Upper lobe of right lung (tissue), 1 donor: ENCODE measurements around the gene MED7. TPM values are rescaled to one million over a fixed set of nuclear protein-coding genes. Genes with fewer than 3 reads are reported as not detected.

Source experiments
- ATAC-seq: fragments of 200-7000 bp; cut with Tn5 transposase; one replicate; pipeline ENCODE4 v1.9.1; 2020; ENCODE audit warnings: mild to moderate bottlenecking, moderate library complexity
- DNase-seq: peaks from one replicate; pipeline ENCODE4 v3.0.0-alpha.2; 2020
- H3K27ac ChIP-seq: fragments of 200-600 bp; one replicate; pipeline ENCODE4 v1.8.0; 2022
- H3K27me3 ChIP-seq: fragments of 200-600 bp; one replicate; pipeline ENCODE4 v1.8.0; 2022; ENCODE audit warnings: mild to moderate bottlenecking
- H3K36me3 ChIP-seq: fragments of 200-600 bp; one replicate; pipeline ENCODE4 v1.8.0; 2022
- H3K4me1 ChIP-seq: fragments of 200-600 bp; one replicate; pipeline ENCODE4 v1.8.0; 2022
- H3K4me3 ChIP-seq: fragments of 200-600 bp; one replicate; pipeline ENCODE4 v1.8.0; 2022; ENCODE audit warnings: mild to moderate bottlenecking
- H3K9me3 ChIP-seq: fragments of 200-600 bp; one replicate; pipeline ENCODE4 v1.8.0; 2022
- intact Hi-C: fragments of 100-400 bp; cut with DNase I; formaldehyde crosslinking; loops from one replicate; pipeline ENCODE4 v1.11.0; 2022
- total RNA-seq: library from RNA; stranded (reverse); fragmentation: NEBNext Ultra II Directional; extraction: Animal tissue kit (Norgen Biotek cat#: 25700); gene quantifications from one replicate; pipeline ENCODE4 v1.2.1, GENCODE V29; 2021
- TF ChIP-seq, protein P1 (sequence below): fragments of 200-600 bp; IDR thresholded peaks from one replicate; pipeline ENCODE4 v1.8.0; 2022; ENCODE audit warnings: antibody characterized with exemption
- donor health status: DM: no; HTN: yes; CAD: no; lungs with severe emphysema.

MED7 gene
- total RNA-seq, 1 donor from 2014 or later: 10.4 TPM

DNA sequence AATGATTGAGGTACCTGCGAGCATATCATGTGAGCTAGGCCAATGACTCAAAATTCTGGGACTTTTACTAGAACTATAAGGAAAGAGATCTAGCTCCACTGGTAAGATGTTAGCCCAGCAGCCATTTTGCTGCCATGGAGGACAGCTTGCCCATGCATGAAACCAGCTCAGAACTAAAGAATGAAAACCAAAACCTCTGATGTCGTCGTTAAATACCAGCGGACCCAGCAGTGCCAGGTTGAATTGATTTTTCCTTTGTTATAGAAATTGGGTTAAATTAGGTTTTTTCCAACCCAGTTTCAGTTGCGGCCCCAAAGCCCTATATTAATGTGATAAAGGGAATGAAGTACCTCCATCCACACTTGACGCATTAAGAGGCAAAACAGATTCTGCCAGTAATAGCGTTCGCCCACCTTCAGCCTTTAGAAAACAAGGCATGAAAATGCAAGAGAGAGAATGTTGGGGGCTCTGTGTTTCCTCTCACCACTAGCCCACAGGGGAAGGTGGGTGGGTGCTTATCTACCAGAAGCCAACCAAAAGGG lies 32.5 kb upstream of the MED7 start:
- Histone ChIP-seq H3K4me1 (no peaks in the 10 kb centered on the region), H3K36me3 (no peaks in the 10 kb centered on the region), H3K9me3 (no peaks in the 10 kb centered on the region), H3K27me3 (no peaks in the 10 kb centered on the region), H3K4me3 (no peak overlapping the region), H3K27ac (no peak overlapping the region)
- ATAC-seq: no peak
- TF ChIP-seq, protein P1, sequence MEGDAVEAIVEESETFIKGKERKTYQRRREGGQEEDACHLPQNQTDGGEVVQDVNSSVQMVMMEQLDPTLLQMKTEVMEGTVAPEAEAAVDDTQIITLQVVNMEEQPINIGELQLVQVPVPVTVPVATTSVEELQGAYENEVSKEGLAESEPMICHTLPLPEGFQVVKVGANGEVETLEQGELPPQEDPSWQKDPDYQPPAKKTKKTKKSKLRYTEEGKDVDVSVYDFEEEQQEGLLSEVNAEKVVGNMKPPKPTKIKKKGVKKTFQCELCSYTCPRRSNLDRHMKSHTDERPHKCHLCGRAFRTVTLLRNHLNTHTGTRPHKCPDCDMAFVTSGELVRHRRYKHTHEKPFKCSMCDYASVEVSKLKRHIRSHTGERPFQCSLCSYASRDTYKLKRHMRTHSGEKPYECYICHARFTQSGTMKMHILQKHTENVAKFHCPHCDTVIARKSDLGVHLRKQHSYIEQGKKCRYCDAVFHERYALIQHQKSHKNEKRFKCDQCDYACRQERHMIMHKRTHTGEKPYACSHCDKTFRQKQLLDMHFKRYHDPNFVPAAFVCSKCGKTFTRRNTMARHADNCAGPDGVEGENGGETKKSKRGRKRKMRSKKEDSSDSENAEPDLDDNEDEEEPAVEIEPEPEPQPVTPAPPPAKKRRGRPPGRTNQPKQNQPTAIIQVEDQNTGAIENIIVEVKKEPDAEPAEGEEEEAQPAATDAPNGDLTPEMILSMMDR: no peak
- intact Hi-C loops: no loop called here
- DNase-seq: no peak

DNA sequence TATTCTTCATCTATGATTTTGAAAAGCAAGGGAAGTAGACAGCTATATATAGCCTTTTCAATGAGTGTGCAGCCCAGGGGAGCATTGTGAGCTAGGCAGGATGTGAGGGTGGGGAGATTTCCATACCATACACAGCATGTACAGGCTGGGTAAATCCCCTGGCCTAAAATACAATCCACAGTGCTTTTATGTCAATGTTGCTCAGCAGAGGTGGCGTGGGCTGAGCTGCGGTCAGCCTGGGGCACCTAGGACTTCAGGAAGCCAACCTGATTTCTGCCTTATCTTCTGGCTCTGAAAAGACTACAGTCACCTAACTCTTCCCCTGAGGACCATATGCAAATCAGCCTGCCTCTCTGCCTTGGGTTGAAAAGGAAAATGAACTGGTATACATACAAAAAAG lies 29.7 kb upstream of the MED7 start:
- intact Hi-C loops: no loop called here
- H3K27me3 ChIP-seq: no peaks in the 10 kb centered on the region
- TF ChIP-seq, protein P1: no peak
- no peak overlapping the region for H3K4me3 ChIP-seq
- H3K36me3 ChIP-seq: no peaks in the 10 kb centered on the region
- ATAC-seq (no peak), DNase-seq (no peak)
- no peaks in the 10 kb centered on the region for H3K4me1 ChIP-seq
- no peaks in the 10 kb centered on the region for H3K9me3 ChIP-seq
- no peak overlapping the region for H3K27ac ChIP-seq

DNA sequence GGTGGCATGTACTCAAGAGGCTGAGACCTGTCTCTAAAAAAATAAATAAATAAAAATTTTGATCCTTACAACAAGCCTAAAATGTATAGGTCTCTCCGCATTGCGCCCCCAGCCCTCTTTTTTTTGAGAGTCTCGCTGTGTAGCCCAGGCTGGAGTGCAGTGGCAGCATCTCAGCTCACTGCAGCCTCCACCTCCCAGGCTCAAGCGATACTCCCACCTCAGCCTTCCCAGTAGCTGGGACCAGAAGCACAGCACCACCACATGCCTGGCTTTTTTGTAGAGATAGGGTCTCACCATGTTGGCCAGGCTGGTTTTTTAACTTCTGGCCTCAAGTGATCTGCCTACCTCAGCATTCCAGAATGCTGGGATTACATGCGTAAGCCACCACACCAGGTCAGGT lies 25.6 kb upstream of the MED7 start:
- H3K27ac ChIP-seq: no peak overlapping the region
- intact Hi-C loops: no loop called here
- H3K36me3 ChIP-seq: no peaks in the 10 kb centered on the region
- no peak for ATAC-seq
- no peaks in the 10 kb centered on the region for H3K9me3 ChIP-seq
- TF ChIP-seq, protein P1: no peak
- no peak for DNase-seq
- H3K27me3 ChIP-seq: no peaks in the 10 kb centered on the region
- no peak overlapping the region for H3K4me3 ChIP-seq
- H3K4me1 ChIP-seq: no peaks in the 10 kb centered on the region

DNA sequence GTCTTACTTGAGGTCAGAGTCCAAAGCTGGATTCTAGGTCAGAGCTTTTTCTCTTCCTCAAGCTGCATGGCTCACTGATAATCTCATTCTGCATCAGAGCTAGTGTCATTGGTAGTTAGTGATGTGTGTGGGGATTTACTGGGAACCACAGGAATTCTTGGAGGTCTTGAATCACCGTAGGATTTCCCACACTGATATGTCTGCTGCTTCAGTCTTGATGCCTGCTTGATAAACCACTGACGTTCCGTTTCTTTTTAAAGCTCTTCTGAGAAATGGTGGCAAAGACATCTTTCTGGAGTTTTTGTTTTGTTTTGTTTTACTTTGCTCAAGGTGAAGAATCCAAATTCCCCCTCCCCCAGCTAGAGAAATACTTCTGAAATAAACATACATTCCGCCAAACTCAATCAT lies 24.6 kb upstream of the MED7 start:
- no peaks in the 10 kb centered on the region for H3K9me3 ChIP-seq
- H3K27ac ChIP-seq: no peak overlapping the region
- no peak for ATAC-seq
- H3K4me3 ChIP-seq: no peak overlapping the region
- intact Hi-C loops: no loop called here
- TF ChIP-seq, protein P1: no peak
- no peak for DNase-seq
- H3K36me3 ChIP-seq: no peaks in the 10 kb centered on the region
- H3K27me3 ChIP-seq: no peaks in the 10 kb centered on the region
- H3K4me1 ChIP-seq: no peaks in the 10 kb centered on the region

DNA sequence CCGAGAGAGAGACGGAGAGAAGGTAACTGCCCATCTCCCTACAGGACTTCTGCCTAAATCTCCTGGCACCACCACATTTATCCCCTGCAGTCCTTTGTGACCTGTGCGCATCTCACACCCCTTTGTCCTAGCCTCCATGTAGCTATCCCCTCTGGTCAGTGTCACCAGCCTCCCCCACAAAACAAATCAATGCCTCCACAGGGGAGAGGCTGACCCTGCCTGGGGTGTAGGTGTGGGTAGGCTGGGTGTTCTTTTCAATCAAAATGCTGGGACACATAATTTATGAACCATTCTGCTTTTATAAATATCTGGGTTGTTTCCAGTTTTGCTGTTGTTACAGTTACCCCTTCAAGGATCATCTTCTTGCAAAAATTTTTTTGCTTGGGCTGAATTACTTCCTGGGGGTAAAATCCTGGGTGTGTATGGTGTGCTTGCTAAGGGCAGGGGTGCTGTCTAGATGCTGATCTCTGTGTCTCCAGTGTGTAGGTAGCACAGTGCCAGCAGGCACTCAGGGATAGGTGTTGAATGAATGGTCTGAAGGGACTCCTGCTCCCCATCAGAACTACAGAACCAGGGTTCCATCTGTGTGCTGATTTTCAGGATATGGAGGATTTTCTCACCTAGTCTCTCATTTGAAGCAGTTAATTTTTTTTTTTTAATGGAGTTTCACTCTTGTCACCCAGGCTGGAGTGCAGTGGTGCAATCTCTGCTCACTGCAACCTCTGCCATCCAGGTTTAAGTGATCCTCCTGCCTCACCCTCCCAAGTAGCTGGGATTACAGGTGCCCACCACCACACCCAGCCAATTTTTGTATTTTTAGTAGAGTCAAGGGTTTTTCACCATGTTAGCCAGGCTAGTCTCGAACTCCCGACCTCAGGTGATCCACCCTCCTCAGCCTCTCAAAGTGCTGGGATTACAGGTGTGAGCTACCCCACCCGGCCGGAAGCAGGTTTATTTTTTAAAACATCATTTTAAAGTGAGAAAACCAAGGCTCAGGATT lies 23.8 kb upstream of the MED7 start, which contains the start of gene GARIN3:
Gene GARIN3 (minus strand): TSS at position 51 of the 1,000 bp plus-strand sequence. CDS start 96 bp downstream, outside the sequence.
- Histone ChIP-seq H3K36me3 (no peaks in the 10 kb centered on the region), H3K27me3 (no peaks in the 10 kb centered on the region), H3K4me3 (no peak within 1 kb of the TSS), H3K4me1 (no peaks in the 10 kb centered on the region), H3K27ac (no peak within 1 kb of the TSS), H3K9me3 (no peaks in the 10 kb centered on the region)
- DNase-seq: no peak
- ATAC-seq: no peak
- intact Hi-C loops: no loop called here
- TF ChIP-seq, protein P1: no peak
